ENCODE data around the gene GALNS. TPM values are rescaled to one million over a fixed set of nuclear protein-coding genes. Genes with fewer than 3 reads are reported as not detected.
A peak's percentile ranks its signal among the peaks of the same experiment; 100 is the strongest.
"Not testable (repeated sequence)": the region's sequence is repeated elsewhere in the genome, so short reads cannot be mapped to it uniquely, and the experiment has no call there.

Gene GALNS
- total RNA-seq, 2 donors from 2014 or later: 8.8 to 48.8 TPM

DNA sequence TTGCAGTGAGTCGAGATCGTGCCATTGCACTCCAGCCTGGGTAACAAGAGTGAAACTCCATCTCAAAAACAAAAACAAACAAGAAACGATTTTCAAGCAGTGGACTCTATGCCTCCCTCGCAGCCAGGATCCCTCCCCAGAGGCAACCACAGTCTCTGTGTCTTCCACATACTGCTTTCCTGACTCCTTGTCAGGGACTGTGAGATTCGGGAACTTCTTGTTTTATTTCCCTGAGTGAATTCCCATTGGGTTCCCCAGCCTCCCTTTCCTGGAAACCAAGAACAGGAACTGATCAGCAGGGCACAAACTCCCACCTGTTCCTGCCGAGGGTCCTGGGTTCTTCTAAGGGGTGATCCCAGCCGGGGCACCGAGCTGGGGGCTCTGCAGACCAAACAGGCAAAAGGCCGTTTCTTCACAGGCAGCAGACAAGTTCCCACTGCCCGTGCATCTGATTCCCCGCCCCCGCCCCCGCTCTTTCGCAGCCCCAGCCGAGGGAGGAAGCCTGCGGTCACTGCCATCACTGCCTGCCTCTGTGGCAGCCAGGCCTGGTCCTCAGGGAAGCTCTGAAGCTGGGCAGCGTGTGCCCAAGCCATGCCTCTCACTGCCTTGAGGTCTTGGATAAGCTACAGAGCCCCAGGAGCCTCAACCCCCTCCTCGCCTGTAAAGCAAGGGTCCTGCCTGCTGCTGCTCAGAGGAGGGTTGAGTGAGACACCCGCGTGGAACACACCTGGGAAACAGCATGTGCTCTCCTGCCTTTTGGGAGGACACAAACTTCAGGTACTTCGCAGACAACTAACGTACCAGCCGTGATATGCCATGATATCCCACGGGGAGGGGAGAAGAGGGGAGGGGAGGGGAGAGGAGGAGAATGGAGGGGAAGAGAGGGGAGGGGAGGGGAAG is 66.2 kb downstream of the GALNS start:
- no peaks in the 10 kb centered on the region for H3K9me3 ChIP-seq
- no peaks in the 10 kb centered on the region for H3K36me3 ChIP-seq (replicated peaks in 1 of 2; ENCODE audit: insufficient read depth in 1 of 2, low read depth in 2 of 2)
- peaks cover 2% of the 10 kb centered on the region for H3K4me1 ChIP-seq
- peak overlapping the region in 1 of 4 donors; percentile 44 for H3K27ac ChIP-seq
- WGBS, 2 donors: 23 to 36% methylated on average over 9 to 21 of the region's 24 CpGs
- ATAC-seq (peak; percentile 13), DNase-seq (peak in 1 of 4 donors; percentile 51)
- intact Hi-C loops (cut with DNase I): no loop called here
- TF ChIP-seq, protein P1, sequence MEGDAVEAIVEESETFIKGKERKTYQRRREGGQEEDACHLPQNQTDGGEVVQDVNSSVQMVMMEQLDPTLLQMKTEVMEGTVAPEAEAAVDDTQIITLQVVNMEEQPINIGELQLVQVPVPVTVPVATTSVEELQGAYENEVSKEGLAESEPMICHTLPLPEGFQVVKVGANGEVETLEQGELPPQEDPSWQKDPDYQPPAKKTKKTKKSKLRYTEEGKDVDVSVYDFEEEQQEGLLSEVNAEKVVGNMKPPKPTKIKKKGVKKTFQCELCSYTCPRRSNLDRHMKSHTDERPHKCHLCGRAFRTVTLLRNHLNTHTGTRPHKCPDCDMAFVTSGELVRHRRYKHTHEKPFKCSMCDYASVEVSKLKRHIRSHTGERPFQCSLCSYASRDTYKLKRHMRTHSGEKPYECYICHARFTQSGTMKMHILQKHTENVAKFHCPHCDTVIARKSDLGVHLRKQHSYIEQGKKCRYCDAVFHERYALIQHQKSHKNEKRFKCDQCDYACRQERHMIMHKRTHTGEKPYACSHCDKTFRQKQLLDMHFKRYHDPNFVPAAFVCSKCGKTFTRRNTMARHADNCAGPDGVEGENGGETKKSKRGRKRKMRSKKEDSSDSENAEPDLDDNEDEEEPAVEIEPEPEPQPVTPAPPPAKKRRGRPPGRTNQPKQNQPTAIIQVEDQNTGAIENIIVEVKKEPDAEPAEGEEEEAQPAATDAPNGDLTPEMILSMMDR (IDR thresholded peaks at IDR 0.05): no peak
- no peak for TF ChIP-seq POLR2A (IDR thresholded peaks at IDR 0.05)
- no peak overlapping the region for H3K4me3 ChIP-seq
- H3K27me3 ChIP-seq: peaks cover 0 to 5% of the 10 kb centered on the region in 2 donors

DNA sequence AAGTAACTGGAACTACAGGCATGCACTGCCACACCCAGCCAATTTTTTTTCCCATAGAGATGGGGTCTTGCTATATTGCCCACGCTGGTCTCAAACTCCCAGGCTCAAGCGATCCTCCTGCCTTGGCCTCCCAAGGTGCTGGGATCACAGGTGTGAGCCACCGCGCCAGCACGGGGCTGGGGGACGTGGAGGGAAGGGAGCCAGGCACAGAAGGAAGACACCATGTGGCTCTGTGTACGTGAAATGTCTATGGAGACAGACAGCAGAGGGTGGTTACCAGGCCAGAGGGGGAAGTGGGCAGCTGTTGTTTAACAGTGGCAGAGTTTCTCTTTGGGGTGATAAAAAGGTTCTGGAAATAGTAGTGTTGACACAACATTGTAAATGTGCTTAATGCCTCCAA is 67.2 kb downstream of the GALNS start:
- no peak for ATAC-seq
- Histone ChIP-seq H3K27ac (no peak overlapping the region), H3K4me1 (peaks cover 10% of the 10 kb centered on the region), H3K27me3 (peaks cover 0 to 5% of the 10 kb centered on the region in 2 donors), H3K36me3 (replicated peaks in 1 of 2; ENCODE audit: insufficient read depth in 1 of 2, low read depth in 2 of 2) (no peaks in the 10 kb centered on the region), H3K4me3 (no peak overlapping the region), H3K9me3 (no peaks in the 10 kb centered on the region)
- WGBS, 2 donors: 71 to 86% methylated on average over 5 to 7 of the region's 7 CpGs
- intact Hi-C loops (cut with DNase I): no loop called here
- DNase-seq: no peak
- TF ChIP-seq POLR2A (IDR thresholded peaks at IDR 0.05): no peak
- TF ChIP-seq, protein P1 (IDR thresholded peaks at IDR 0.05): no peak

DNA sequence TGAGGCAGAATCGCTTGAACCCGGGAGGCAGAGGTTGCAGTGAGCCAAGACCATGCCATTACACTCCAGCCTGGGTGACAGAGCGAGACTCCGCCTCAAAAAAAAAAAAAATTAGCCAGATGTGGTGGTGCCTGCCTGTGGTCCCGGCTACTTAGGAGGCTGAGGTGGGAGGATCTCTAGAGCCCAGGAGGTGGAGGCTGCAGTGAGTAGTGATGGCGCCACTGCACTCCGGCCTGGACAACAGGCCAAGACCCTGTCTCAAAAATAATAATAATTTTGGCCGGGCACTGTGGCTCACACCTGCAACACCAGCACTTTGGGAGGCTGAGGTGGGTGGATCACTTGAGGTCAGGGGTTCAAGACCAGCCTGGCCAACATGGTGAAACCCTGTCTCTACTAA is 68.0 kb downstream of the GALNS start:
- H3K36me3 ChIP-seq (replicated peaks in 1 of 2; ENCODE audit: insufficient read depth in 1 of 2, low read depth in 2 of 2); H3K4me3 ChIP-seq; intact Hi-C loops (cut with DNase I); DNase-seq; H3K27ac ChIP-seq; H3K9me3 ChIP-seq; H3K27me3 ChIP-seq; ATAC-seq: not testable (repeated sequence)
- 91 to 95% methylated on average over 8 of the region's 8 CpGs for WGBS, 2 donors
- H3K4me1 ChIP-seq: peaks cover 12% of the 10 kb centered on the region

- WGBS, 2 donors: 72 to 76% methylated on average over 11 of the region's 11 CpGs
These were observed 69.0 kb downstream of the GALNS start for GRCh38 chr16:88787579-88788314.

More at GRCh38 chr16:88787579-88788314, 69.0 kb downstream of the GALNS start:
- Histone ChIP-seq H3K4me3 (no peak overlapping the region), H3K27ac (no peak overlapping the region), H3K4me1 (peaks cover 22% of the 10 kb centered on the region), H3K9me3 (no peaks in the 10 kb centered on the region), H3K27me3 (peaks cover 0 to 2% of the 10 kb centered on the region in 2 donors), H3K36me3 (replicated peaks in 1 of 2; ENCODE audit: insufficient read depth in 1 of 2, low read depth in 2 of 2) (no peaks in the 10 kb centered on the region)
- TF ChIP-seq, protein P1 (IDR thresholded peaks at IDR 0.05): no peak
- TF ChIP-seq POLR2A (IDR thresholded peaks at IDR 0.05): no peak
- DNase-seq: no peak
- intact Hi-C loops (cut with DNase I): no loop called here
- no peak for ATAC-seq
